ENCODE measurements around the gene DAO. TPM values are rescaled to one million over a fixed set of nuclear protein-coding genes. Genes with fewer than 3 reads are reported as not detected.

The DAO gene
- total and polyA plus RNA-seq, 4 donors, result 0.24 to 1.4 (median 0.40) TPM; not detected in 1

Small RNA genes within 50 kb of the gene (small RNA-seq; reads per million reads assigned to genes)
- not detected for gene MIR619 (ENCODE audit: low replicate concordance)
- gene RNU6-361P (ENCODE audit: low replicate concordance), result not detected

Other genes starting within 250 kb of the DAO start
- gene SELPLG, start 246.2 kb upstream of the DAO start, total RNA-seq, result 1 to 10 TPM; 9.1 to 9.6 TPM
- 10 to 100 TPM; 12.2 to 18.2 TPM for gene SELPLG, start 246.2 kb upstream of the DAO start, polyA plus RNA-seq (ENCODE audit: insufficient read length in 2 of 2)
- gene CORO1C, start 148.6 kb upstream of the DAO start, total RNA-seq, result 100 to 1,000 TPM in 1 of 2 donors, 10 to 100 TPM in 1; 66.1 to 133 TPM
- 10 to 100 TPM; 88.7 to 90.5 TPM for gene CORO1C, start 148.6 kb upstream of the DAO start, polyA plus RNA-seq (ENCODE audit: insufficient read length in 2 of 2)
- 10 to 100 TPM; 13.3 to 16.9 TPM for gene SSH1, start 22.5 kb upstream of the DAO start, total RNA-seq
- gene SSH1, start 22.5 kb upstream of the DAO start, polyA plus RNA-seq (ENCODE audit: insufficient read length in 2 of 2), result 10 to 100 TPM; 13.4 to 18.0 TPM
- 10 to 100 TPM in 1 of 2 donors, 1 to 10 TPM in 1; 8.7 to 27.3 TPM for gene SVOP, start 141.0 kb downstream of the DAO start, total RNA-seq
- 10 to 100 TPM; 31.6 to 33.5 TPM for gene SVOP, start 141.0 kb downstream of the DAO start, polyA plus RNA-seq (ENCODE audit: insufficient read length in 2 of 2)
- 10 to 100 TPM; 16.3 to 22.7 TPM for gene USP30, start 172.5 kb downstream of the DAO start, total RNA-seq
- gene USP30, start 172.5 kb downstream of the DAO start, polyA plus RNA-seq (ENCODE audit: insufficient read length in 2 of 2), result 10 to 100 TPM; 24.2 to 25.2 TPM
- gene ALKBH2, start 213.4 kb downstream of the DAO start, total RNA-seq, result 10 to 100 TPM; 14.2 to 26.7 TPM
- 10 to 100 TPM; 30.1 to 33.9 TPM for gene ALKBH2, start 213.4 kb downstream of the DAO start, polyA plus RNA-seq (ENCODE audit: insufficient read length in 2 of 2)
- gene UNG, start 217.5 kb downstream of the DAO start, total RNA-seq, result 10 to 100 TPM; 19.4 to 29.5 TPM
- gene UNG, start 217.5 kb downstream of the DAO start, polyA plus RNA-seq (ENCODE audit: insufficient read length in 2 of 2), result 10 to 100 TPM; 30.0 to 30.9 TPM
- 10 to 100 TPM; 14.2 to 18.6 TPM for gene ACACB, start 236.5 kb downstream of the DAO start, total RNA-seq
- gene ACACB, start 236.5 kb downstream of the DAO start, polyA plus RNA-seq (ENCODE audit: insufficient read length in 2 of 2), result 10 to 100 TPM in 1 of 2 donors, 1 to 10 TPM in 1; 8.3 to 14.5 TPM

Measured in spinal cord (tissue), 4 donors.